ENCODE results near the gene OSBP2. TPM values are rescaled to one million over a fixed set of nuclear protein-coding genes. Genes with fewer than 3 reads are reported as not detected.
A peak's percentile ranks its signal among the peaks of the same experiment; 100 is the strongest.

OSBP2 gene
- total RNA-seq, 1 donor from 2014 or later = 2.4 TPM

DNA sequence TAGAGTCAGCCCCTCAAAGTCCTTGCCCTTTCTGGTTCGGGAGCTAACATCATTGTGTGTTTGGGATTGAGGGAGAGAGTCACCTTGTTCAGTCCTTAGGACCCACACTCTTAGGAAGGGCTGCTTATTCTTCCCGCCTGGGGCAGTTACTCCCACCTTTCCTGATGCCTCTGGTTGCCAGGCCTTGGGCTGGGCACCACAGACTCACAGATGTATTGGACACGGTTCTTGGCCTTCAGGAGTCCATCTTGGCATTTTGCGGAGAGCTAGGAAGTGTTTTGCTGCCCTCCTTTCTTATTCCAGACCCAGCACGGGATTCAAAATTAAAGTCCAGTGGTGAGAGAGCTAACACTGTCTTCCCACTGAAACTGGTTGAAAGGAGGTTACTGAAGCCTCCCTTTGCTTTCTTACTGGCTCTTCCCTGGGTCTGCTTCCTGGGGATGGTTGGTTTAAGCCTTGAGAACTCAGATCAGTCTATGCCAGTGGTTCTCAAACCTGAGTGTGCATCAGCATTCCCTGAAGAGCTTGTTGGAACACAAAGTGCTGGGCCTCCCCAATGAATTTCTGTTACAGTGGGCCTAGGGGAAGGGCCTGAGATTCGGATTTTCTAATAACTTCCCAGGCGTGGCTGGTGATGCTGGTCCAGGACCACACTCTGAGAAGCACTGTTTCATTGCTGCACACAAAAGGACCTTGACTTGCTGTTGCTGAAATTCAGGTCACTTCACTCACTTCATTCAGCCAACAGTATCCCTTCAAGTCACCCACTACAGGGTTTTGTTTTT is 1.4 kb downstream of the OSBP2 start:
- Mint-ChIP-seq H3K27me3 (ENCODE audit: low read depth) (no peaks in the 10 kb centered on the region), H3K4me3 (ENCODE audit: unreplicated experiment) (peak overlapping the region; percentile 59), H3K36me3 (ENCODE audit: low read depth) (no peaks in the 10 kb centered on the region), H3K9me3 (ENCODE audit: low read depth) (no peaks in the 10 kb centered on the region), H3K27ac (ENCODE audit: unreplicated experiment) (no peak overlapping the region), H3K4me1 (ENCODE audit: low read depth) (peaks cover 10% of the 10 kb centered on the region)
- DNase-seq (ENCODE audit: low spot score) = no peak
- TF ChIP-seq, protein P1, sequence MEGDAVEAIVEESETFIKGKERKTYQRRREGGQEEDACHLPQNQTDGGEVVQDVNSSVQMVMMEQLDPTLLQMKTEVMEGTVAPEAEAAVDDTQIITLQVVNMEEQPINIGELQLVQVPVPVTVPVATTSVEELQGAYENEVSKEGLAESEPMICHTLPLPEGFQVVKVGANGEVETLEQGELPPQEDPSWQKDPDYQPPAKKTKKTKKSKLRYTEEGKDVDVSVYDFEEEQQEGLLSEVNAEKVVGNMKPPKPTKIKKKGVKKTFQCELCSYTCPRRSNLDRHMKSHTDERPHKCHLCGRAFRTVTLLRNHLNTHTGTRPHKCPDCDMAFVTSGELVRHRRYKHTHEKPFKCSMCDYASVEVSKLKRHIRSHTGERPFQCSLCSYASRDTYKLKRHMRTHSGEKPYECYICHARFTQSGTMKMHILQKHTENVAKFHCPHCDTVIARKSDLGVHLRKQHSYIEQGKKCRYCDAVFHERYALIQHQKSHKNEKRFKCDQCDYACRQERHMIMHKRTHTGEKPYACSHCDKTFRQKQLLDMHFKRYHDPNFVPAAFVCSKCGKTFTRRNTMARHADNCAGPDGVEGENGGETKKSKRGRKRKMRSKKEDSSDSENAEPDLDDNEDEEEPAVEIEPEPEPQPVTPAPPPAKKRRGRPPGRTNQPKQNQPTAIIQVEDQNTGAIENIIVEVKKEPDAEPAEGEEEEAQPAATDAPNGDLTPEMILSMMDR (IDR thresholded peaks at IDR 0.05) = no peak

DNA sequence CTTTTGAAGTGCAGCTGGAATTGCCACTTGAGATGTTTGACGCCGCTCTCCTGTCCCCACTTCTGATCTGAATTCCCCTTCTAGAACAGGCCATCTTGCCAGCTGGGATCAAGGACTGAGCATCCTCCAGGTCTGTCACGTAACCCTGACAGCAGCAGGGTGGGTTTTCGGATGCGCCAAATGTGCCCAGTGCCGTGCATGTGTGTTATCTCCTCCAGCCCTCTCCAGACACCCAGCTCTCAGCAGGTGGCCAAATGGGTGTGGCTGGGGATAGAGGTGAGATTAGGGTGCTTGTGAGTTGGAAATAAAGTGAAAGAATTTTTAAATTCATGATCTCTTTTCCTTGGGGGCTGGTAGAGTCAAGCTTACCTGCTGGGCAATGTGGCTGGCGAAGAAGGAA is 3.3 kb downstream of the OSBP2 start:
- no peaks in the 10 kb centered on the region for H3K36me3 Mint-ChIP-seq (ENCODE audit: low read depth)
- DNase-seq (ENCODE audit: low spot score) = no peak
- H3K4me1 Mint-ChIP-seq (ENCODE audit: low read depth) = peaks cover 16% of the 10 kb centered on the region
- TF ChIP-seq, protein P1 (IDR thresholded peaks at IDR 0.05) = no peak
- H3K27me3 Mint-ChIP-seq (ENCODE audit: low read depth) = no peaks in the 10 kb centered on the region
- H3K4me3 Mint-ChIP-seq (ENCODE audit: unreplicated experiment) = no peak overlapping the region
- H3K9me3 Mint-ChIP-seq (ENCODE audit: low read depth) = no peaks in the 10 kb centered on the region
- H3K27ac Mint-ChIP-seq (ENCODE audit: unreplicated experiment) = no peak overlapping the region

DNA sequence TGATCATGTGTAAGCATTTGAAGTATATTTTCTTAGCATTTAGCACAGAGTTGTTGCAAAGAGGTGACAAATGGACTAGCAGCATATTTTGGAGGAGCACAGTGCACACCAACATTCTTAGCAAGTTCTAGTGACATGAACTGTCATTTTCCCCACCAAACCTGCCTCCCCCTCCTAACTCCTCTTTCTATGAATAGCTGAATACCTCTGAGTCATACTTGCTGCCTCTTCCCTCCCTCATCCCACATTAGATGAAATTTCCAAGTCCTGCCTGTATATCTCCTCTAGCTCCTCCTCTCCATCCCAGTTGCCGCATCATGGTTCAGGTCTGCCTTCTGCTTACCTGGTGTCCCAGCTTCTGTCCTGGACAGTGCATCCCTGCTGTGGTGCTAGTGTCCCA is 7.2 kb downstream of the OSBP2 start:
- H3K27me3 Mint-ChIP-seq (ENCODE audit: low read depth) = no peaks in the 10 kb centered on the region
- no peaks in the 10 kb centered on the region for H3K36me3 Mint-ChIP-seq (ENCODE audit: low read depth)
- H3K9me3 Mint-ChIP-seq (ENCODE audit: low read depth) = no peaks in the 10 kb centered on the region
- no peak overlapping the region for H3K4me3 Mint-ChIP-seq (ENCODE audit: unreplicated experiment)
- H3K4me1 Mint-ChIP-seq (ENCODE audit: low read depth) = peaks cover 6% of the 10 kb centered on the region
- no peak overlapping the region for H3K27ac Mint-ChIP-seq (ENCODE audit: unreplicated experiment)
- TF ChIP-seq, protein P1 (IDR thresholded peaks at IDR 0.05) = no peak
- no peak for DNase-seq (ENCODE audit: low spot score)

DNA sequence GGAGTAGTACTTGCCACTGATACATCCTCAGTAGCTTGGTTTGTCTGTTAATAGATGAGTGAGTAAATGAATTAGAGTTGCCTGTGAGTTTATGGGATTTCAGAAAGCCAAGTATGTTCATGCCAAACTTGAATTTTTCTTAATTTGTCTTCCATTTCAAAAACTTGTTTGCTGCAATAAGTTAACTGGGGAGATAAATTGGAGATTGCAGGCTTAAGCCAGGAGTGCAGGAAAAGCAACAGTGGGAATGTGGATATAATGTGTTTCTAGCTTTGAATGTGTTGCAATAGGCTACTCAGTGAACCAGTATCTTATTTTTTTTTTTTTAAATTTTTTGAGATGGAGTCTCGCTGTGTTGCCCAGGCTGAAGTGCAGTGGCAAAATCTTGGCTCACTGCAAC is 8.2 kb downstream of the OSBP2 start:
- Mint-ChIP-seq H3K36me3 (ENCODE audit: low read depth) (no peaks in the 10 kb centered on the region), H3K9me3 (ENCODE audit: low read depth) (no peaks in the 10 kb centered on the region), H3K4me1 (ENCODE audit: low read depth) (peaks cover 6% of the 10 kb centered on the region), H3K27me3 (ENCODE audit: low read depth) (no peaks in the 10 kb centered on the region), H3K4me3 (ENCODE audit: unreplicated experiment) (no peak overlapping the region), H3K27ac (ENCODE audit: unreplicated experiment) (no peak overlapping the region)
- no peak for DNase-seq (ENCODE audit: low spot score)
- TF ChIP-seq, protein P1 (IDR thresholded peaks at IDR 0.05) = no peak

DNA sequence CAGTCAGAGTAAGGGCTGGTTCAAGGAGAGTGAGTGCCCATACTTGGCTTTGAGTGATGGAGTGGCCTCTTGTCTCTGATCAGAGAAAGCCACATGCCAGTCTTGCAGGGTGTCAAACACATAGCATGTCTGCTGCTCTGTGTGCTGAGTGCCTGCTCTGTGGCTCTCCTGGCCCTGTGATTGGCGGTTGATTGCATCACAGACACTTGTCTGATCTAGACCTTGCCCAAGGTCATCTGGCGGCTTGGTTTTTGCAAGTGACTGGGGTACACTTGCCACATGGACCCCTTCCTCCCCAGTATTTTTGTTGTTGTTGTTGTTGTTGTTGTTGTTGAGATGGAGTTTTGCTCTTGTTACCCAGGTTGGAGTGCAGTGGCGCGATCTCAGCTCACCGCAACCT is 10.3 kb downstream of the OSBP2 start:
- Mint-ChIP-seq H3K9me3 (ENCODE audit: low read depth) (peaks cover 4% of the 10 kb centered on the region), H3K4me3 (ENCODE audit: unreplicated experiment) (no peak overlapping the region)

More for the DNA sequence above, 10.3 kb downstream of the OSBP2 start:
- Mint-ChIP-seq H3K4me1 (ENCODE audit: low read depth) (peaks cover 6% of the 10 kb centered on the region), H3K36me3 (ENCODE audit: low read depth) (peaks cover 2% of the 10 kb centered on the region), H3K27me3 (ENCODE audit: low read depth) (no peaks in the 10 kb centered on the region), H3K27ac (ENCODE audit: unreplicated experiment) (no peak overlapping the region)
- DNase-seq (ENCODE audit: low spot score) = no peak
- TF ChIP-seq, protein P1 (IDR thresholded peaks at IDR 0.05) = no peak
